ENCODE measurements around the gene DCP1A. TPM values are rescaled to one million over a fixed set of nuclear protein-coding genes. Genes with fewer than 3 reads are reported as not detected.

The DCP1A gene
- polyA plus RNA-seq, 1 of the 3 experiments (the other 2 are of a cell fraction) = 12.9 TPM

GRCh38 chr3:53347261-53348064 is at the start of gene DCP1A (continued):
- TF ChIP-seq RCOR1 (IDR thresholded peaks at IDR 0.05; ENCODE audit: low read length) (peak; percentile 28; the same call in 1 of the 2 replicates), FOSL2 (IDR thresholded peaks at IDR 0.05; ENCODE audit: borderline replicate concordance, low read depth) (no peak), GATA2 (CRISPR knock-in tag; IDR thresholded peaks at IDR 0.05) (peak; percentile 36; the same call in 1 of the 2 replicates), ZBTB33 (IDR thresholded peaks at IDR 0.05; ENCODE audit: borderline replicate concordance, low read depth) (peak; percentile 73; the same call in 1 of the 2 replicates), TAF1 (IDR thresholded peaks at IDR 0.05; ENCODE audit: borderline replicate concordance, low read depth, low read length) (peak; percentile 96), SIN3A (IDR thresholded peaks at IDR 0.05; ENCODE audit: borderline replicate concordance, low read depth, low read length) (peak; percentile 90), FOXJ3 (CRISPR knock-in tag; IDR thresholded peaks at IDR 0.05) (peak; percentile 87; the same call in 1 of the 2 replicates), NRF1 (IDR thresholded peaks at IDR 0.05; ENCODE audit: low read depth, low read length) (no peak), TEAD4 (IDR thresholded peaks at IDR 0.05; ENCODE audit: borderline replicate concordance, insufficient read depth) (peak; percentile 19; the same call in 1 of the 2 replicates), MEF2A (IDR thresholded peaks at IDR 0.05; ENCODE audit: borderline replicate concordance, low read depth) (no peak), RXRA (IDR thresholded peaks at IDR 0.05; ENCODE audit: borderline replicate concordance, low read depth) (no peak)

GRCh38 chr3:53384465-53385423 is 37.4 kb upstream of the DCP1A start:
- peaks cover 0 to 12% of the 10 kb centered on the region in 2 experiments; a peak in 1 of 4 replicates for H3K4me1 ChIP-seq (ENCODE audit: control insufficient read depth in 1 of 2, insufficient read depth in 2 of 2, low read depth in 1 of 2, low read length in 1 of 2)
- DNase-seq = peak; percentile 30
- H4K20me1 ChIP-seq (ENCODE audit: insufficient read depth) = no peaks in the 10 kb centered on the region
- TF ChIP-seq GATA2 (CRISPR knock-in tag; IDR thresholded peaks at IDR 0.05) = peak; percentile 46; the same call in 1 of the 2 replicates
- TF ChIP-seq RCOR1 (IDR thresholded peaks at IDR 0.05; ENCODE audit: low read length) = peak; percentile 86; the same call in 1 of the 2 replicates
- no peak for TF ChIP-seq MEF2A (IDR thresholded peaks at IDR 0.05; ENCODE audit: borderline replicate concordance, low read depth)
- peak in 1 of 2 experiments; percentile 90; a peak in 2 of 4 replicates for TF ChIP-seq EP300 (IDR thresholded peaks at IDR 0.05; ENCODE audit: borderline replicate concordance in 1 of 2, low read depth in 1 of 2, low read length in 1 of 2)
- no peak for TF ChIP-seq YY1 (IDR thresholded peaks at IDR 0.05; ENCODE audit: low read depth)
- peak; percentile 38 for TF ChIP-seq CHD2 (IDR thresholded peaks at IDR 0.05; ENCODE audit: low read length, partially characterized antibody)
- TF ChIP-seq FOXJ3 (CRISPR knock-in tag; IDR thresholded peaks at IDR 0.05) = no peak
- no peak overlapping the region for H3K9ac ChIP-seq
- no peaks in the 10 kb centered on the region for H3K9me3 ChIP-seq
- H3K4me2 ChIP-seq = no peak overlapping the region
- no peak overlapping the region for H3K4me3 ChIP-seq (ENCODE audit: low read depth in 2 of 2, low read length in 1 of 2)
- ChIA-PET POLR2A (interaction anchor here (1.6 kb wide), 1 partner anchor 37 kb away, joined by 5 read pairs; the partner anchor contains the start of gene DCP1A), CTCF (interaction anchor here (0.8 to 3.2 kb wide), 5 partner anchors 10 to 325 kb away, joined by 3 to 14 read pairs (median 6); no protein-coding TSS in a partner anchor)
- H3K36me3 ChIP-seq (replicated peaks in 1 of 2; ENCODE audit: control insufficient read depth in 1 of 2, insufficient read depth in 2 of 2, low read length in 1 of 2) = no peaks in the 10 kb centered on the region
- peaks cover 11% of the 10 kb centered on the region for H3F3A ChIP-seq (replicated peaks; ENCODE audit: insufficient read depth)
- H3K27ac ChIP-seq (ENCODE audit: low read depth in 2 of 2, low read length in 1 of 2) = peak overlapping the region in 1 of 2 experiments; percentile 64; a peak in 2 of 4 replicates
- 37% methylated on average over 6 of the region's 6 CpGs for WGBS (ENCODE audit: low lambda C conversion rate)
- H2AFZ ChIP-seq (ENCODE audit: low read depth) = no peak overlapping the region
- H3K9me2 ChIP-seq = no peaks in the 10 kb centered on the region
- H3K27me3 ChIP-seq (ENCODE audit: insufficient read depth) = no peaks in the 10 kb centered on the region
- H3K79me2 ChIP-seq (ENCODE audit: insufficient read depth) = no peaks in the 10 kb centered on the region

Data from SK-N-SH (cell line).